Measurements from ENCODE around the gene DIPK1C.
A peak's percentile ranks its signal among the peaks of the same experiment; 100 is the strongest.
"Not testable (repeated sequence)": the region's sequence is repeated elsewhere in the genome, so short reads cannot be mapped to it uniquely, and the experiment has no call there.

The DIPK1C gene

DNA sequence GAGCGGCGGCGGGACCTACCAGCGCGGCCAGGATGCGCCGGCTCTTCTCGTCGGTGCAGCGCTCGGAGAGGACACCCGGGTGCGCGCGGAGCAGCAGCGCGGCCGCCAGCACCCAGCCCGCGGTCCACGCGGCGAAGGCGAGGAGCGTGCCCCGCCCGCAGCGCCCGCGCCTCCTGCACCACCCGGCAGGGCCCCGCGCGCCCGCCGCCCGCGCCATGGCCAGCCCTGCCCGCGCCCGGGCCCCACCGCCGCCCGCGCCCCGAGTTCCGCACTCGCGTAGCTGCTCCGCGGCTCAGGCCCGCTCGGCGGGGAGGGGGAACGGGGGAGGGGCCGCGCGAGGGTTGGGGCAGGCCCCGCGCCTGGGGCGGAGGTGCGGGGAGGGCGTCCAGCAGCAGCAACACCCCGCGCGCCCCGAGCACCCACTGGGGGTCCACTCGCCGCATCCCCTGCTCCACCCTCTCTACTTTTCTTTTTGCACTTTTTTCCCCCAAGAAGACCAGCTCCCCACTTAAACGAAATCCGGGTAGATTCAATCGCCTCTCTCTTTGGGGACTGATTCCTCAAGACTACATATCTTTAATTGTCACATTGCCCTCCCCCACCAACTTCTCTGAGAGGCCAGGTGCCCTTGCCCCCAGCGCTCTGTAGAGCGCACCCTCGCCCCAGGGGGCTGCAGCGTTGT is at the start of gene DIPK1C:
Gene DIPK1C (minus strand): TSS at position 266 of the 682 bp plus-strand sequence. CDS start 49 bp downstream, at position 217.
- TF ChIP-seq, protein P1, sequence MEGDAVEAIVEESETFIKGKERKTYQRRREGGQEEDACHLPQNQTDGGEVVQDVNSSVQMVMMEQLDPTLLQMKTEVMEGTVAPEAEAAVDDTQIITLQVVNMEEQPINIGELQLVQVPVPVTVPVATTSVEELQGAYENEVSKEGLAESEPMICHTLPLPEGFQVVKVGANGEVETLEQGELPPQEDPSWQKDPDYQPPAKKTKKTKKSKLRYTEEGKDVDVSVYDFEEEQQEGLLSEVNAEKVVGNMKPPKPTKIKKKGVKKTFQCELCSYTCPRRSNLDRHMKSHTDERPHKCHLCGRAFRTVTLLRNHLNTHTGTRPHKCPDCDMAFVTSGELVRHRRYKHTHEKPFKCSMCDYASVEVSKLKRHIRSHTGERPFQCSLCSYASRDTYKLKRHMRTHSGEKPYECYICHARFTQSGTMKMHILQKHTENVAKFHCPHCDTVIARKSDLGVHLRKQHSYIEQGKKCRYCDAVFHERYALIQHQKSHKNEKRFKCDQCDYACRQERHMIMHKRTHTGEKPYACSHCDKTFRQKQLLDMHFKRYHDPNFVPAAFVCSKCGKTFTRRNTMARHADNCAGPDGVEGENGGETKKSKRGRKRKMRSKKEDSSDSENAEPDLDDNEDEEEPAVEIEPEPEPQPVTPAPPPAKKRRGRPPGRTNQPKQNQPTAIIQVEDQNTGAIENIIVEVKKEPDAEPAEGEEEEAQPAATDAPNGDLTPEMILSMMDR (IDR thresholded peaks at IDR 0.05; ENCODE audit: low read depth, low read length, missing control alignments), result no peak
- DNase-seq (ENCODE audit: low read depth), result no peak
- no peak within 1 kb of the TSS for H3K4me3 ChIP-seq (ENCODE audit: low read depth, low read length)

DNA sequence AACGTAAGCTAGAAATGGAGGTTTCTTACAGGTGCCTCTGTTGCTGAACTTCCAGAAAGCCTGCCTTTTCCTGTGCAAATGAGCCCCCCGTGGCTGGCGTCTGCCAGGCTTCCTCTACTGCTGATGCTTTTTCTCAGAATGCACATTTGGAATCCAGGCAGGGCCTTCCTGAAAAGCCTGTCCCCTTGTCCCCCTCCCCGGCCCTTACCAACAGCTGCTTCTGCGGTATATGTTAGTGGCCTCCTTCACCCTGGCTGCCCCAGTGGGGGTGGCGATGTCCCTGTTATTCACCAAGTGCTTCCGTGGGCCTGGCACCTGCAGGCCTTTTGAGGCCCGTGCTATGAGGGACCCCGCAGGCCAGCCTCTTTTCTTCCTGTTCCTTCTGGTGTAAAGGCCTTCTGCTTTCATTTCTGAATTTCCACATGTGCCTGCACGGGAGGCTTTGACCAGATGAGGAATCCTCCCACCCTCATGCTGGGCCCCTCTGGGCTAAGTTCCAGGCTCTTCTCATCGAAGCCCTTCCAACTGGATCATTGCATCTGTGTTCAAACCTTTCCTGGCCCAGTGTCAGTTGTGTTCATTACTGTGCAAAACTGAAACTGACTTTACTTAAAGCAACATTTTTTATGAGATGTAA is 49.5 kb upstream of the DIPK1C start:
- TF ChIP-seq, protein P1 (IDR thresholded peaks at IDR 0.05; ENCODE audit: low read depth, low read length, missing control alignments), result no peak
- H3K4me3 ChIP-seq (ENCODE audit: low read depth, low read length), result no peak overlapping the region
- no peak for DNase-seq (ENCODE audit: low read depth)

DNA sequence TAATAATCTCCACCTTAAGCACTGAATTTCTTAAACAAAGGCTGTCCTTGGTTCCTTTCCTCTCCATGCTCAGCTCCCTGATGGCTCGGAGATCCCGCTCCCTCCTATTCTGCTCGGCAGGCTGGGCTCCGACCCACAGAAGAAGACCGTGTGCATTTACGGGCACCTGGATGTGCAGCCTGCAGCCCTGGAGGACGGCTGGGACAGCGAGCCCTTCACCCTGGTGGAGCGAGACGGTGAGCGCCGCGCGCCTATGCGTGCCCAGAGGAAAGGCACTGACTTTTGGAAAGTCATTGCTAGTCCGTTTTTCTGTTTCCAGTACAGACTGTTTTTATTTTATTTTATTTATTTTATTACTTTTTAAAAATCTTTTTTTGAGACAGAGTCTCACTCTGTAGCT is 48.7 kb upstream of the DIPK1C start:
- TF ChIP-seq, protein P1 (IDR thresholded peaks at IDR 0.05; ENCODE audit: low read depth, low read length, missing control alignments), result no peak
- H3K4me3 ChIP-seq (ENCODE audit: low read depth, low read length), result no peak overlapping the region
- DNase-seq (ENCODE audit: low read depth), result no peak

DNA sequence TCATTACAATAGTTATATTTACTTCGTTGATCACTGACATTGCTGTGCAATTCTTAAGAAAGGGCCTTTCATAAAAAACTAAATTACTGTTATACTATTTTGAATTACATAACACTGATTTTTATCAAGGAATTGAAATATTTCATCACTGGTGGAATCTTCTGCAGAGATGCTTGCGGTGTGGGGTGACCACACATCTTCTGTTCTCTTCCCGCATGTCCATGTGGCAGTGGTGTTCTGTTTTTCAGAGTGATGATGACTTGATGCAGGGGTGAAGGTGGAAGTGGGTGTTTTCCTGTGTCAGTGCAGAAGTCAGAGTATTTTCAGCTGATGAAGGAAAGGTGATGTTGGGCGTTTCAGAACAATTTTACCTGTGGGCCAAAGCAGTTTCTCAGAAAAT is 46.0 kb upstream of the DIPK1C start:
- no peak for DNase-seq (ENCODE audit: low read depth)
- TF ChIP-seq, protein P1 (IDR thresholded peaks at IDR 0.05; ENCODE audit: low read depth, low read length, missing control alignments), result no peak
- no peak overlapping the region for H3K4me3 ChIP-seq (ENCODE audit: low read depth, low read length)

DNA sequence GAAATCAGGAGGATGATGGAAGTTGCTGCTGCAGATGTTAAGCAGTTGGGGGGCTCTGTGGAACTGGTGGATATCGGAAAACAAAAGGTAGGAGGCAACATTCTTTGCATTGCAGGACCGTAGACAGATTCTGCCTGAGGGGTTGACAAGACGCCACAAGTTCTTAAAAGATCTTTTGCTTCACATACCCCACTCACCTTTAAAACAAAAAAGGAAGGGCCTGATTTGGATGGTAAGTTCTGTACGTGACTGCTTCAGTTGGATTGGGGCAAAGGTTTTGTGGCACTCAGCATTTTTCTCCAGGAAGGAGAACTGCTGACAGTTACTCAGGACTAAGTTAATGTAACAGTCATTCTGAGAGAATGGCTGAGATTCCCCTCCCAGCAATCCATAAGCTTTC is 44.3 kb upstream of the DIPK1C start:
- peak overlapping the region; percentile 61 for H3K4me3 ChIP-seq (ENCODE audit: low read depth, low read length)
- DNase-seq (ENCODE audit: low read depth), result no peak
- TF ChIP-seq, protein P1 (IDR thresholded peaks at IDR 0.05; ENCODE audit: low read depth, low read length, missing control alignments), result no peak

DNA sequence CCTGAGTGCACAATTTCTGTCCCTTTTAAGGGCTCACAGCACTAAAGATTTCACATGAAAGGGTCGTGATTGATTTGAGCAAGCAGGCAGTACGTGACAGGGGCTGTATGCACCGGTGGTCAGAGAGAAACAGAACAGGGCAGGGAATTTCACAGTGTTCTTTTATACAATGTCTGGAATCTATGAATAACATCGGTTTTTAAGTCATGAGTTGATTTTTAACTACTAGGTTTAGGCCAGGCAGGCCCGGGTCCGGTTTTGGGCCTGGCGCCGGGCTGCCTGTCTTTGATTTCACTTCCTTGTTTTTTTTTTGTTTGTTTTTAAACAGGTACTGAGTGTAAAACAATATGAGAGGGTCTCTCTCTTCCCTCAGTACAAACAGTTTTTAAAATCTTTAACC is 43.7 kb upstream of the DIPK1C start:
- H3K4me3 ChIP-seq (ENCODE audit: low read depth, low read length), result peak overlapping the region; percentile 61
- DNase-seq (ENCODE audit: low read depth), result not testable (repeated sequence)

DNA sequence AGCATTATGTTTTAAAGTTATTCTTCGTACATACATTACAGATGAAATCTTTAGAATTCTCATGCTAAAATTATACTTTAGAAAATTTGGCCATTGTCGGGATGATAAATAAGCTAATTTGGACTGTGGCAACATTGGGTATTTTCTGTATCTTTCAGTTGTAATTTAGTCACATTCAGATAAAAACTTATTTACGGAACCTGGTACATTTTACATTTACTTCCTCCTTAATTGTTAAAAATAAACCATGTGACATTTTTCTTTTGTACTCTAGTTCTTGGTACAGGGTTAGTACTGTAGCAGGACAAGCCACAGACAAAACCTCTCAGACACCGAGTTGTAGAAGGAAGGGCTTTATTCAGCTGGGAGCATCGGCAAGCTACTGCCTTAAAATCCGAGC is 43.3 kb upstream of the DIPK1C start:
- no peak for DNase-seq (ENCODE audit: low read depth)
- peak overlapping the region; percentile 61 for H3K4me3 ChIP-seq (ENCODE audit: low read depth, low read length)
- TF ChIP-seq, protein P1 (IDR thresholded peaks at IDR 0.05; ENCODE audit: low read depth, low read length, missing control alignments), result no peak

All from GM12864 (cell line).